ENCODE data around the gene GLOD5.

- no peak for TF ChIP-seq CTCF (tag by site-specific recombination; IDR thresholded peaks at IDR 0.05)
- TF ChIP-seq ZNF138 (tag by site-specific recombination; IDR thresholded peaks at IDR 0.05; ENCODE audit: borderline replicate concordance), result no peak
- no peak for TF ChIP-seq ZNF580 (tag by site-specific recombination; IDR thresholded peaks at IDR 0.05)
- no peak for TF ChIP-seq ZNF626 (tag by site-specific recombination; IDR thresholded peaks at IDR 0.05)
- TF ChIP-seq ZSCAN4 (tag by site-specific recombination; IDR thresholded peaks at IDR 0.05), result no peak
- TF ChIP-seq ZNF501 (tag by site-specific recombination; IDR thresholded peaks at IDR 0.05), result no peak
- TF ChIP-seq ZNF335 (tag by site-specific recombination; conservative IDR thresholded peaks at IDR 0.05), result no peak
- TF ChIP-seq ZNF549 (tag by site-specific recombination; IDR thresholded peaks at IDR 0.05), result no peak
- no peak for TF ChIP-seq PRDM1 (tag by site-specific recombination; IDR thresholded peaks at IDR 0.05)
- TF ChIP-seq ZFHX2 (tag by site-specific recombination; conservative IDR thresholded peaks at IDR 0.05), result no peak
- no peak for TF ChIP-seq ZEB2 (tag by site-specific recombination; IDR thresholded peaks at IDR 0.05)
Observed at GRCh38 chrX:48751343-48751742, 10.2 kb upstream of the GLOD5 start.

All from HEK293 (cell line).